AG04450 (cell line): ENCODE data around the gene RAB40C. TPM values are rescaled to one million over a fixed set of nuclear protein-coding genes. Genes with fewer than 3 reads are reported as not detected.

ENCODE experiments used
- CTCF ChIA-PET: fragments of 300-600, 350-600 bp; formaldehyde crosslinking; extraction: SDS; loops from one replicate; lab custom pipeline; 2022; ENCODE audit warnings: antibody characterized with exemption, inconsistent platforms; lab: Charles Lee
- POLR2A ChIA-PET: fragments of 350-600 bp; formaldehyde crosslinking; extraction: SDS; loops from one replicate; lab custom pipeline; 2021; ENCODE audit warnings: antibody characterized with exemption, inconsistent platforms; lab: Yijun Ruan, JAX
- DNase-seq: peaks from one replicate; pipeline ENCODE4 v3.0.0-alpha.2; 2011; ENCODE audit warnings: low read depth, low spot score
- H3K27ac ChIP-seq: one replicate; pipeline ENCODE4 v1.5.1; 2012; ENCODE audit warnings: low read depth, low read length, control low read depth
- H3K27me3 ChIP-seq: one replicate; pipeline ENCODE4 v1.6.0; 2012; ENCODE audit warnings: low read length; ENCODE audit not compliant: control insufficient read depth, insufficient read depth
- H3K4me3 ChIP-seq: 2 replicates; pipeline ENCODE4 v1.5.1; 2011; ENCODE audit warnings: mild to moderate bottlenecking, low read depth, low read length, control low read depth
- H3K9me3 ChIP-seq: 2 replicates; pipeline ENCODE4 v1.5.1; 2012; ENCODE audit warnings: low read length; ENCODE audit not compliant: control insufficient read depth, insufficient read depth
- polyA plus RNA-seq: library from polyadenylated mRNA; depleted of rRNA; stranded (reverse); fragments of >200 nt; gene quantifications from 2 replicates; pipeline ENCODE4 v1.2.3, GENCODE V29; 2011
- TF ChIP-seq, protein P1 (sequence below): IDR thresholded peaks from 2 replicates; pipeline ENCODE4 v1.5.1; 2011; ENCODE audit warnings: low read depth, low read length, control low read depth, inconsistent platforms

The RAB40C gene
- polyA plus RNA-seq, 1 experiment: 4.2 TPM

DNA sequence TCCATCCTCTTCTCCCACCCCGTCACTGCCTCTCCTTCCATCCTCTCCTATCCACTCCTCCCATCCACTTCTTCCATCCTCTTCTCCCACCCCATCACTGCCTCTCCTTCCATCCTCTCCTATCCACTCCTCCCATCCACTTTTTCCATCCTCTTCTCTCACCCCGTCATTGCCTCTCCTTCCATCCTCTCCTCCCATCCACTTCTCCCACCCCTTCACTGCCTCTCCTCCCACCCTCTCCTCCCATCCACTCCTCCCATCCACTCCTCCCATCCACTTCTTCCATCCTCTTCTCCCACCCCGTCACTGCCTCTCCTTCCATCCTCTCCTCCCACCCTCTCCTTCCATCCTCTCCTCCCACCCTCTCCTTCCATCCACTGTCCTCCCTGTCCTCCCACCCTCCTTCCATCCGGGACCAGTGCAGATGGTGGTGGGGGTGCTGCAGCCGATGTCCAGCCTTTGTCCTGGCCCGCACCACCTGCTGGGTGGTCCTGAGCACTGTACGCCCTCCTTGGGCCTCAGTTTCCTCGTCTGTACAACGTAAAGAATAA, 42.0 kb downstream of the RAB40C start:
- Histone ChIP-seq H3K27ac (no peak overlapping the region), H3K27me3 (no peaks in the 10 kb centered on the region), H3K9me3 (peaks cover 10% of the 10 kb centered on the region; the same call in 1 of the 2 replicates), H3K4me3 (no peak overlapping the region)
- TF ChIP-seq, protein P1, sequence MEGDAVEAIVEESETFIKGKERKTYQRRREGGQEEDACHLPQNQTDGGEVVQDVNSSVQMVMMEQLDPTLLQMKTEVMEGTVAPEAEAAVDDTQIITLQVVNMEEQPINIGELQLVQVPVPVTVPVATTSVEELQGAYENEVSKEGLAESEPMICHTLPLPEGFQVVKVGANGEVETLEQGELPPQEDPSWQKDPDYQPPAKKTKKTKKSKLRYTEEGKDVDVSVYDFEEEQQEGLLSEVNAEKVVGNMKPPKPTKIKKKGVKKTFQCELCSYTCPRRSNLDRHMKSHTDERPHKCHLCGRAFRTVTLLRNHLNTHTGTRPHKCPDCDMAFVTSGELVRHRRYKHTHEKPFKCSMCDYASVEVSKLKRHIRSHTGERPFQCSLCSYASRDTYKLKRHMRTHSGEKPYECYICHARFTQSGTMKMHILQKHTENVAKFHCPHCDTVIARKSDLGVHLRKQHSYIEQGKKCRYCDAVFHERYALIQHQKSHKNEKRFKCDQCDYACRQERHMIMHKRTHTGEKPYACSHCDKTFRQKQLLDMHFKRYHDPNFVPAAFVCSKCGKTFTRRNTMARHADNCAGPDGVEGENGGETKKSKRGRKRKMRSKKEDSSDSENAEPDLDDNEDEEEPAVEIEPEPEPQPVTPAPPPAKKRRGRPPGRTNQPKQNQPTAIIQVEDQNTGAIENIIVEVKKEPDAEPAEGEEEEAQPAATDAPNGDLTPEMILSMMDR: no peak
- ChIA-PET POLR2A (no interaction called here), CTCF (no interaction called here)
- DNase-seq: no peak

- TF ChIP-seq, protein P1: no peak
- POLR2A ChIA-PET: no interaction called here
- CTCF ChIA-PET: no interaction called here
- Histone ChIP-seq H3K27me3 (no peaks in the 10 kb centered on the region), H3K27ac (no peak overlapping the region), H3K4me3 (no peak overlapping the region), H3K9me3 (peaks cover 3% of the 10 kb centered on the region; the same call in 1 of the 2 replicates)
- no peak for DNase-seq
Observed at GRCh38 chr16:632486-633335, 42.8 kb downstream of the RAB40C start.

DNA sequence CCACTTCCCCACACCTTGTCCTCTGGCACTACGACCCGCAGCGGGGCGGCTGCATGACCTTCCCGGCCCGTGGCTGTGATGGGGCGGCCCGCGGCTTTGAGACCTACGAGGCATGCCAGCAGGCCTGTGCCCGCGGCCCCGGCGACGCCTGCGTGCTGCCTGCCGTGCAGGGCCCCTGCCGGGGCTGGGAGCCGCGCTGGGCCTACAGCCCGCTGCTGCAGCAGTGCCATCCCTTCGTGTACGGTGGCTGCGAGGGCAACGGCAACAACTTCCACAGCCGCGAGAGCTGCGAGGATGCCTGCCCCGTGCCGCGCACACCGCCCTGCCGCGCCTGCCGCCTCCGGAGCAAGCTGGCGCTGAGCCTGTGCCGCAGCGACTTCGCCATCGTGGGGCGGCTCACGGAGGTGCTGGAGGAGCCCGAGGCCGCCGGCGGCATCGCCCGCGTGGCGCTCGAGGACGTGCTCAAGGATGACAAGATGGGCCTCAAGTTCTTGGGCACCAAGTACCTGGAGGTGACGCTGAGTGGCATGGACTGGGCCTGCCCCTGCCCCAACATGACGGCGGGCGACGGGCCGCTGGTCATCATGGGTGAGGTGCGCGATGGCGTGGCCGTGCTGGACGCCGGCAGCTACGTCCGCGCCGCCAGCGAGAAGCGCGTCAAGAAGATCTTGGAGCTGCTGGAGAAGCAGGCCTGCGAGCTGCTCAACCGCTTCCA, 43.6 kb downstream of the RAB40C start:
- H3K27me3 ChIP-seq: no peaks in the 10 kb centered on the region
- H3K27ac ChIP-seq: no peak overlapping the region
- H3K9me3 ChIP-seq: no peaks in the 10 kb centered on the region; the same call in 1 of the 2 replicates
- TF ChIP-seq, protein P1: no peak
- H3K4me3 ChIP-seq: no peak overlapping the region
- DNase-seq: no peak
- ChIA-PET POLR2A (no interaction called here), CTCF (no interaction called here)

DNA sequence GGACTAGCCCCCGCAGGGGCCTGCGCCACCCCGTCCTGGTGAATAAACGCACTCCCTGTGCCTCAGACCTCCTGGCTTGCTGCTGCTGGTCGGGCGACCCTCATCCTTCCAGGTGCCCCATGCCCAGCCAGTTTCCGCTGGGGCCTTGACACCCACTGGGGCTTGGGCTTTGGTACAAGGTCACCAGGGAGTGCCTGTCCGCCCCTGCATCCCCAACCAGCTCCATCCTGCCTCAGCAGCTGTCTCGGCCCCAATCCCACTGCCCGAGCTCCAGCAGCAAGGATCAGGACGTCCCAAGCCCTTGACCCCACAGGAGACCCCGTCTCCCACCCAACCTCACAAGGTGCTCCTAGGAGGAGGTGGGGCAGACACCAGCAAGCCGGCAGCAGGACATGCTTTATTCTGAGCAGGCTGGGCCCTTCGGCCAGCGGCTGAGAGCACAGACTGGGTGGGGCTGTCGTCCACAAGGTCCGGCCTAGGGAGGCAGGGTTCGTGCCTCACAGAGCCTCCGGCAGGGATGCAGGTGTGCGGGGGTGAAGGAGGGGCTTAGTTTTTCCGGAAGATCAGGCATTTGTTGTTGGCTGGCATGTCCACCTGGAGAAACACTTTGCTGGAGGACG, 44.3 kb downstream of the RAB40C start:
- DNase-seq: no peak
- CTCF ChIA-PET: no interaction called here
- POLR2A ChIA-PET: no interaction called here
- TF ChIP-seq, protein P1: no peak
- Histone ChIP-seq H3K4me3 (no peak overlapping the region), H3K9me3 (no peaks in the 10 kb centered on the region; the same call in 1 of the 2 replicates), H3K27ac (no peak overlapping the region), H3K27me3 (no peaks in the 10 kb centered on the region)
